ENCODE measurements around the gene FSTL5. TPM values are rescaled to one million over a fixed set of nuclear protein-coding genes. Genes with fewer than 3 reads are reported as not detected.
"Not testable (repeated sequence)": the region's sequence is repeated elsewhere in the genome, so short reads cannot be mapped to it uniquely, and the experiment has no call there.

Gene FSTL5
- total RNA-seq, 1 donor from 2014 or later: not detected

DNA sequence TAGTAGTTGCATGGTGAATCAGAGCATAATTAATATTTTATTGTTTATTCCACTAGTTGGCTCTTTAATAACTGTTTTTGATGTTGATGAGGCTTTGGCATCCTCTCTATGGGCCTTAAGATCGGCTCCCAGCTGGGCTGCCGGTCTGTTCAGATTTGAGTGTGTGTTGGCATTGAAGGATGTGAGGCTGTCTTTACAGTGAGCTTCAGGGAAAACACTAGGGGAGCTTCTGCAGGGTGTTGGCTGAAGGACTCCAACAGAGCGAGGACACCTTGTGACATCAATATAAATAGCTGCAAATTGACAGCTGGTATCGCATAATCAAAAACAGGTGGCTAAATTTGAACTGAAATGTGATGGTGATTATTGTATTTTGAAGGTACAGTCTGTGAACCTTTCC is 322.0 kb downstream of the FSTL5 start:
- DNase-seq (ENCODE audit: low read depth in 2 of 2): no peak

DNA sequence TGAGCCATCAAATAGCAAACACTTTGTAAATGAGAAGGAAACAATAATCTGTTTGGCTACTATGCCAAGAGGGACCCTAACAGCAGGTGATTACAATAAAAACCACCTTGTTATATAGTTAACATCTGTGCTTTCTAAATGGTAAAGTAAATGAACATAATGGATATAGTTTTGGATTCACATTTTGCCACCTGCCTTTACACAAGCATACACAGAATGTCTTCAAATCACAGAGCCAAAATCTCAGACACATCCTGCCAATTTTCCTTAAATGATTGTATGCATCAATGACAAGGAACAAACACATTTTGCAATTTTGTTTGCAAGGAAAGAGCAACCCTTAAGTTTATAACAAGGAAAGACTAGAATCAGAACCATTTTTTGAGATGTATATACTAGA is 334.2 kb downstream of the FSTL5 start:
- no peak for DNase-seq (ENCODE audit: low read depth in 2 of 2)

DNA sequence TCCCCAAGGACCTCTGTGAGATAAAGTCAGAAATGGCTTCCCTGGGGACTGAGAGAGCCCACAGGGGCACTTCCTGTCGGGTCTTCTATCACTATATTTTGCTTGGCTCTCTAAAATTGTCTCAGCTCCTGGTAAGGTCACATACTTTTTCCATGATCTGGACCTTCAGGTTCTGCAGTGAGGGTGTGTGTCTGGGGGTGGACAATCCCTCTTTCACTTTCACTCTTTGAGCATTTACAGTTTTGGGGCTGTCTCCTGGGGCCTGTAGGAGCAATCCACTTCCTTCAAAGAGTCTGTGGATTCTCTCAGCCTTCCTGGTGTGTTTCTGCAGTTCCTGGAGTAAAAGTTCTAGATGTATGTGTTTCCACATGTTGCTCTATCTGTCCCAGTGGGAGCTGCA is 335.7 kb downstream of the FSTL5 start:
- DNase-seq (ENCODE audit: low read depth in 2 of 2): no peak

- DNase-seq (ENCODE audit: low read depth in 2 of 2): no peak
These were observed 336.8 kb downstream of the FSTL5 start for GRCh38 chr4:161827013-161827412.

GRCh38 chr4:161823450-161823849 is 340.4 kb downstream of the FSTL5 start:
- DNase-seq (ENCODE audit: low read depth in 2 of 2): no peak

DNA sequence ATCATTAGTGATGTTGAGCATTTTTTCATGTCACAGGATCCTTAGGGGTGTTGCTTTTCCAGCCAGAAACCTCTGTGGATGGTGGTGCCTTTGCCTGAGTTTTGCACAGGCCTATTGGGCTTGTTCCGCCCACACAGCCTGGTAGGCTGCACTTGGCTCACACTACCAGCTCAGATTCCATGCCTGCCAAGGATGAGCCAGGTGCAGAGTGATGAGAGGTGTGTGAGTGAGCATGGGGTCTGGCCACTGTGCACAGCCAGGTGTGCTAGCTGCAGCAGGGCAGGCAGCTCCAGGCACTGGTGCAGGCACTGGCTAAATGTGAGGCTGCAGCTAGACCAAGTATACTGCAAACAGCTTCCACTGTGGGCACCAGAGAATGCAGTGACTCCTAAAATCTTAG is 341.6 kb downstream of the FSTL5 start:
- no peak for DNase-seq (ENCODE audit: low read depth in 2 of 2)

DNA sequence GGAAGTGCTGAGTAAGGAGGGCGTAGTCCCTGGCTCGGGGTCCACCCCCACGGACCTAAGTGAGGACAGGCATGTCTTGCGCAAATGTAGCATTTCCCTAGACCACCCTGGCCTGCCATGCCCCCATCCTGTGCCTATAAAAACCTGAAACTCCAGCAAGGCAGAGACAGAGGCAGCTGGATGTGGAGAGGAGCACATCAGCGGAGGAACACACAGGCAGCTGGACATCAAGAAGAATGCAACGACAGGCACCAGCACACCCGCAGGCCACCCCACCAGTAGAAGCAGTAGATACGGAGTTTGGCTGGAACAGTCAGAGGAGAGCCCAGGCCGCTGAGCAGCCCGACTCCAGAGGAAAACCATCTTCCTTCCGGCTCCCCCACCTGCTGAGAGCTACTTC is 345.9 kb downstream of the FSTL5 start:
- DNase-seq (ENCODE audit: low read depth in 2 of 2): no peak

GRCh38 chr4:161816958-161817357 is 346.8 kb downstream of the FSTL5 start:
- no peak for DNase-seq (ENCODE audit: low read depth in 2 of 2)

GRCh38 chr4:161815841-161816240 is 348.0 kb downstream of the FSTL5 start:
- DNase-seq (ENCODE audit: low read depth in 2 of 2): no peak

DNA sequence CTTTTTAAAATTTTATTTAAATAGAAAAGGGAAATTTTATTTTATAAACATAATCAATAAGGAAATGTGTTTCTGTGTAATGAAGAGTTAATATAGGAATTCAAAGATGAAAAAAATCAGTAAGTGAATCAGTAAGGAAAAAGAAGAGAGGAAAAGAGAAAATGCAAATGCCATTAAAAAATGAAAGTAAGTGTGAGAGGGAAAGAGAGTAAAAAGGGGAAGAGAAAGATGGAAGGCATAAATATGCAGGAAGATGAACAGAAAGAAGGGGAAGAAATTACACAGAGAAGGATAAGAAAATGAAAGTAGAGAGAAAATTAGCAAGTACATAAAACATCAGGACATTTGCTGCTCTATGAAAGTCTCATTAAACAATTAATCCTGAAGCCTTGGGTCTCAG is 349.9 kb downstream of the FSTL5 start:
- DNase-seq (ENCODE audit: low read depth in 2 of 2): no peak

- no peak for DNase-seq (ENCODE audit: low read depth in 2 of 2)
These were observed 350.4 kb downstream of the FSTL5 start for GRCh38 chr4:161813389-161813788.

GRCh38 chr4:161803171-161803570 is 360.6 kb downstream of the FSTL5 start:
- no peak for DNase-seq (ENCODE audit: low read depth in 2 of 2)

- DNase-seq (ENCODE audit: low read depth in 2 of 2): no peak
These were observed 364.1 kb downstream of the FSTL5 start for GRCh38 chr4:161799710-161800109.

- no peak for DNase-seq (ENCODE audit: low read depth in 2 of 2)
These were observed 370.8 kb downstream of the FSTL5 start for GRCh38 chr4:161792991-161793390.

- no peak for DNase-seq (ENCODE audit: low read depth in 2 of 2)
These were observed 371.8 kb downstream of the FSTL5 start for GRCh38 chr4:161791796-161792556.

GRCh38 chr4:161767116-161767515 is 396.7 kb downstream of the FSTL5 start:
- no peak for DNase-seq (ENCODE audit: low read depth in 2 of 2)

DNA sequence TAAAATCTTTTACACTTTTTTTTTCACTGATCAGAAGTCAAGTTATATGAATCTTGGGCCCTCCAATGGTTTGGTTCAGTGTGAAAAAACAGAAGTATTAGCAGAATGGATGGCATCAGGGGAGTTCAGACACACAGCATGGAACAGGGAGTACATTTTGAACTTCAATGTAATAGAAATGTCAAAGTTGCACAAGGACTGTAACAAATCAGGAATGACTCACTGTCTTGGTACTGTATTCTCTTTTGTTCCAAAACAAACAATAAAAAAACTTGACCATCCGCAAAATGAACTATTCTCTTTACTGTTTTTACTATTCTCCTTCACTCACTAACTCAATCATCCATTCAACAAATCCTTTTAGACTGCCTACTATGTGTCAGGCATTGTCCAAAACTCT is 401.0 kb downstream of the FSTL5 start:
- DNase-seq (ENCODE audit: low read depth in 2 of 2): peak in 1 of 2 donors; percentile 35

DNA sequence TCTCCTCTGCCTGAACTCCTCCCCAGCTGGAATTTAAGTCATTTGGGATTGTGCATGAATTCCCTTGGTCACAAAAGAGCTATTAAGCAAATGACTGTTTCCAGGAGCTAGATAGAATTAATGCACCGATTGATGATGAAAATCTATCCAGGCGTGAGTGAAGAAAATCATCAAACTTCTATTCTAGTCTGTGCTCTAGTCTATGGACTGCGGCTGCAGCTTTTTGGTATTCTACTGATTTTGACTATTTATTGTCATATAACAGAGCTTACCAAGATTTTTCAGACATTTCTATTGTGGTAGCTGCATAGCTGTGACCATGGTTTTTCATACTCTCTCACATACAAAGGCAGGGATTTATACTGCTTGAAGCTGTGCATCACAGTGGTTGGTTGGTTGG is 403.8 kb downstream of the FSTL5 start:
- DNase-seq (ENCODE audit: low read depth in 2 of 2): no peak

DNA sequence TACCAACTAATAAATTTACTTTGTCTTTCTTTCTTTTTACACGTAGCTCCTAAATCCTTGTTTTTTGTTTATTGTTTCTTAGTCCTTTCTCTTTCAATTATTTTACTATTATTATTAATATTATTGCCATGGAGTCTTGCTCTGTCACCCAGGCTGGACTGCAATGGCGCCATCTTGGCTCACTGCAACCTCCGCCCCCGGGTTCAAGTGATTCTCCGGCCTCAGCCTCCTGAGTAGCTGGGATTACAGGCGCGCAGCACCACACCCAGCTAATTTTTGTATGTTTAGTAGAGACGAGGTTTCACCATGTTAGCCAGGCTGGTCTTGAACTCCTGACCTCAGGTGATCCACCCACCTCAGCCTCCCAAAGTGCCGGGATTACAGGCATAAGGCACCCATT is 405.4 kb downstream of the FSTL5 start:
- not testable (repeated sequence) for DNase-seq (ENCODE audit: low read depth in 2 of 2)

DNA sequence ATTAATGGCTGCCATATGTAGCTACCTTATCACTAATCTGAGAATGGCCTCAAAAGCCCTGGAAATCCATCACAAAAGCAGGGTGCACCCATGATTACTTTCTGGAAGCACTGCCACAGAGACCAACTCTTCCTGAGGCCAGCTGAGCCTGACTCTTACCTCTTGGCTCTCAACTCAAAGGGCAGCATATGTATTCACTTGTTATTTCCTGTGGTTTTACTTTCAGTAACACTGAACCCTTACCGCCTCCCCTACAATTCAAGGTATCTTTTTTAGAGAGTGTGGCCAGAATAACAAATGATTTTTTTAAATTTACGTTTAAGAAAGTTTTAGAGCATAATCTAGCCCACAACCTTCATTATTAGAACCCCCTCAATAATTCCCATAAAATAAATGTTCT is 434.9 kb downstream of the FSTL5 start:
- no peak for DNase-seq (ENCODE audit: low read depth in 2 of 2)

DNA sequence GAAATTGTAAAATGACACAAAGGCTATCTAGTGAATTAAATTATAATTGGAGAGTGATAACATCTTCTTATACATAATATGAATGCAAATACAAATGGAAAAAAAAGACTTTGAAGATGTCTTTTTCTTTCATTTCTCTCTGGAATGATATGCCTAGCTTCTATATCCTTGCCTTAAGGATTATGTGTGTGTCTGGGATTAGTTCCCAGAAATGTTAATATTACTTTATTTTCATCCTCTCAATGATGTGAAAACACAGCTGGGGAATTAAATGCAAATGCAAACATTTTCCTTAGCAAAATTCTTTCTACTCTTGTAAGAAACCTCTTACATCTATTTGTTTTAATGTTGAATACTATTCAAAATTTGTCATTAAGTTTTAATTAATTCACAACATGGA is 441.9 kb downstream of the FSTL5 start:
- DNase-seq (ENCODE audit: low read depth in 2 of 2): no peak

GRCh38 chr4:161717084-161717483 is 446.7 kb downstream of the FSTL5 start:
- DNase-seq (ENCODE audit: low read depth in 2 of 2): no peak

DNA sequence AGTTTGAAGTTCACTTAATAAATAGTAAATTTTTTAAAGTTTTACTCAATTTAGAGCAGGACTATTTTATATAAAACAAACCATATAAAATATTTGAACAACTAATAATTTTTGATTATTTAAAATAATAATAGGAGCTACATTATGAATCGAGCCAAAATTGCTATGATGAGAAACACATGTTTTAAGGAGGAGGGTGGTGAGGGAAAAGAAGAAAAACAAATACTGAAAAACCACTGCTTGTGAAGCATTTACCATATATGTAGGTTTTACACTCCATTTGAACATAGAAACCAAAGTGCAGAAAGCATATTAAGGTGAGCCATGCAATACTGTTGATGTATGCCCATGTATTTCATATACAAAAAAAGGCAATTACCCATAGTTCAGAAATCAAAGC is 448.9 kb downstream of the FSTL5 start:
- DNase-seq (ENCODE audit: low read depth in 2 of 2): no peak

Data from dermis microvascular lymphatic vessel endothelial cell (primary cell).